Transverse colon (tissue), 4 donors: Measurements from ENCODE around the gene CAND2. TPM values are rescaled to one million over a fixed set of nuclear protein-coding genes. Genes with fewer than 3 reads are reported as not detected.

Experiments
- DNase-seq: peaks from one replicate; pipeline ENCODE4 v3.0.0-alpha.2; 2019
- H3K27ac ChIP-seq, 4 donors: fragments of 200-600 bp; sonication (generic); 2 replicates each; pipeline ENCODE4 v1.5.1; 2016 to 2018; ENCODE audit warnings: inconsistent platforms in 4 of 4
- H3K27me3 ChIP-seq: fragments of 200-600 bp; sonication (generic); 2 replicates; pipeline ENCODE4 v1.5.1; 2017; ENCODE audit warnings: inconsistent platforms
- H3K36me3 ChIP-seq, 4 donors: fragments of 200-600 bp; sonication (generic); 2 replicates each; pipeline ENCODE4 v1.5.1; 2017 to 2019; ENCODE audit warnings: inconsistent platforms in 4 of 4
- H3K4me1 ChIP-seq, 4 donors: fragments of 200-600 bp; sonication (generic); 2 replicates each; pipeline ENCODE4 v1.5.1; 2017 to 2020; ENCODE audit warnings: inconsistent platforms in 4 of 4
- H3K4me3 ChIP-seq, 4 donors: fragments of 200-600 bp; sonication (generic); 1 replicate in 1 of 4; 2 replicates in 3 of 4; pipeline versions ENCODE4 v1.5.1 to v1.6.1; 2017 to 2019; ENCODE audit warnings: inconsistent platforms in 4 of 4
- H3K9me3 ChIP-seq, 2 donors: fragments of 200-600 bp; sonication (generic); 2 replicates each; pipeline ENCODE4 v1.5.1; 2017 to 2019; ENCODE audit warnings: inconsistent platforms in 2 of 2
- EP300 ChIP-seq: sonication (generic); formaldehyde crosslinking; IDR thresholded peaks from one replicate; pipeline ENCODE4 v1.6.1; 2017; ENCODE audit warnings: antibody characterized with exemption, low read depth
- POLR2A ChIP-seq: fragments of 450-650 bp; IDR thresholded peaks from one replicate; pipeline ENCODE4 v1.6.1; 2016; ENCODE audit warnings: antibody characterized with exemption, mild to moderate bottlenecking, moderate library complexity
- POLR2AphosphoS5 ChIP-seq, 3 donors: sonication (generic); formaldehyde crosslinking; IDR thresholded peaks; one replicate each; pipeline ENCODE4 v1.6.1; 2016; ENCODE audit warnings: antibody characterized with exemption in 3 of 3
- WGBS, 2 donors: methylation state at CpG; one replicate each; pipeline ENCODE4 v1.1.5; 2018; ENCODE audit warnings: low coverage in 1 of 2; 5-methylcytosine and 5-hydroxymethylcytosine counted together
- in situ Hi-C, 4 donors: fragments of 200-750 bp; cut with MboI; loops; one replicate each; pipeline versions ENCODE4 v1.15.0 to v1.15.1; 2017; ENCODE audit warnings: low sequenced_read_pairs in 3 of 4, low pct_ligation_motif_present in 1 of 4, low pct_unique_long_range_greater_than_20kb in 1 of 4
- intact Hi-C: fragments of 100-400 bp; cut with DNase I; formaldehyde crosslinking; loops from one replicate; pipeline ENCODE4 v1.15.1; 2023; ENCODE audit warnings: low total_unique reads
- total RNA-seq, 4 donors: library from RNA; depleted of rRNA; stranded (reverse); fragments of >200 nt; gene quantifications; one replicate each; pipeline ENCODE4 v1.1.0, GENCODE V29; 2016
- TF ChIP-seq, protein P1 (sequence below), 5 experiments: fragments of 200-600 bp in 3 of 5; fragments of 450-650 bp in 2 of 5; sonication (generic) in 3 of 5; IDR thresholded peaks; 1 replicate in 2 of 5; 2 replicates in 3 of 5; pipeline ENCODE4 v1.5.1; 2016 to 2017; ENCODE audit warnings: antibody characterized with exemption in 5 of 5, inconsistent platforms in 3 of 5, mild to moderate bottlenecking in 2 of 5, moderate library complexity in 1 of 5

Gene CAND2
- total RNA-seq, 4 donors from 2014 or later: 2.7 to 18.3 (median 9.7) TPM

- Histone ChIP-seq H3K4me3 (no peak overlapping the region), H3K9me3 (no peaks in the 10 kb centered on the region), H3K36me3 (no peaks in the 10 kb centered on the region), H3K4me1 (peaks cover 0 to 12% (median 9%) of the 10 kb centered on the region in 4 donors), H3K27ac (no peak overlapping the region), H3K27me3 (peaks cover 13% of the 10 kb centered on the region)
- DNase-seq: no peak
- no peak for TF ChIP-seq EP300
- TF ChIP-seq POLR2AphosphoS5 (IDR thresholded peaks at IDR 0.05): no peak
- TF ChIP-seq, protein P1, sequence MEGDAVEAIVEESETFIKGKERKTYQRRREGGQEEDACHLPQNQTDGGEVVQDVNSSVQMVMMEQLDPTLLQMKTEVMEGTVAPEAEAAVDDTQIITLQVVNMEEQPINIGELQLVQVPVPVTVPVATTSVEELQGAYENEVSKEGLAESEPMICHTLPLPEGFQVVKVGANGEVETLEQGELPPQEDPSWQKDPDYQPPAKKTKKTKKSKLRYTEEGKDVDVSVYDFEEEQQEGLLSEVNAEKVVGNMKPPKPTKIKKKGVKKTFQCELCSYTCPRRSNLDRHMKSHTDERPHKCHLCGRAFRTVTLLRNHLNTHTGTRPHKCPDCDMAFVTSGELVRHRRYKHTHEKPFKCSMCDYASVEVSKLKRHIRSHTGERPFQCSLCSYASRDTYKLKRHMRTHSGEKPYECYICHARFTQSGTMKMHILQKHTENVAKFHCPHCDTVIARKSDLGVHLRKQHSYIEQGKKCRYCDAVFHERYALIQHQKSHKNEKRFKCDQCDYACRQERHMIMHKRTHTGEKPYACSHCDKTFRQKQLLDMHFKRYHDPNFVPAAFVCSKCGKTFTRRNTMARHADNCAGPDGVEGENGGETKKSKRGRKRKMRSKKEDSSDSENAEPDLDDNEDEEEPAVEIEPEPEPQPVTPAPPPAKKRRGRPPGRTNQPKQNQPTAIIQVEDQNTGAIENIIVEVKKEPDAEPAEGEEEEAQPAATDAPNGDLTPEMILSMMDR (IDR thresholded peaks at IDR 0.05): no peak
- no peak for TF ChIP-seq POLR2A
- WGBS, 2 donors: 80 to 91% methylated on average over 4 to 5 of the region's 5 CpGs
- intact Hi-C loops: no loop called here
- in situ Hi-C loops: no loop called here
Observed at GRCh38 chr3:12793701-12794100, 2.8 kb upstream of the CAND2 start.

GRCh38 chr3:12797124-12797891, 828 bp downstream of the CAND2 start:
- intact Hi-C loops: no loop called here
- peak overlapping the region; percentile 44 to 61 (median 48) for H3K4me3 ChIP-seq
- H3K4me1 ChIP-seq: peaks cover 0 to 12% (median 9%) of the 10 kb centered on the region in 4 donors
- TF ChIP-seq, protein P1 (IDR thresholded peaks at IDR 0.05): no peak
- TF ChIP-seq EP300: no peak
- no peak for TF ChIP-seq POLR2A
- TF ChIP-seq POLR2AphosphoS5 (IDR thresholded peaks at IDR 0.05): no peak
- peaks cover 13% of the 10 kb centered on the region for H3K27me3 ChIP-seq
- DNase-seq: no peak
- H3K9me3 ChIP-seq: no peaks in the 10 kb centered on the region
- H3K36me3 ChIP-seq: no peaks in the 10 kb centered on the region
- in situ Hi-C loops: no loop called here
- WGBS, 2 donors: 54 to 100% methylated on average over 1 to 17 of the region's 17 CpGs
- H3K27ac ChIP-seq: peak overlapping the region; percentile 76 to 91 (median 82)

DNA sequence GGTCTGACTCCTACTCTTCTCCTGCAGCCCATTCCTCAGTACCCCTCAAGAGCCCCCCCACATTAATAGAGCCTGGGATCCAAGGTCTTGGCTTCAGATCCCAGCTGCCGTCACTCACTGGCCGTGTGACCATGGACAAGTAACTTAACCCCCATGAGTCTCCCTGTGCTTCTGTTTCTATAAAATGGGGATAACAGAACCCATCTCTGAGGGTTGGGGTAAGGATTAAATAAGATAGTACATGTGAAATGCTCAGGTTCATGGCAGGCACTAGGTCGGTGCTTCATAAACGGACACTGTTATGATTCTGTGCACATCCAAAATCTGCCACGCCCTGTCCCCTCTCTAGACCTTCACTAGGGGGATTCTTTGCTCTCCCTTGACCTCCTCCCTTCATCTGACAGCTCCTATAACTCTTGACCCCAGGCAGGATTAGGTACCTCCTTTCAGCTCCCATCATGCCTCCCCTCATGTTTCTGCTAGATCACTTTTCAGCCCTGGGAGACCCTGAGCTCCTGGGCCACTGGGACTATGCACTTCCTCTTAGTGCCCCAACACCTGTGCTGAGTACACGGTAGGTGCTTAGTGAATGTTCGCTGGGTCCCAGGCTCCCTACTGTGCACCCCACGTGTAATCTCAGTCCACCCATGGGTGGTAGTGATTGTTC, 1.5 kb downstream of the CAND2 start:
- TF ChIP-seq POLR2A (no peak), EP300 (no peak), POLR2AphosphoS5 (IDR thresholded peaks at IDR 0.05) (no peak)
- TF ChIP-seq, protein P1 (IDR thresholded peaks at IDR 0.05): no peak
- H3K4me3 ChIP-seq: no peak overlapping the region
- intact Hi-C loops (no loop called here), in situ Hi-C loops (no loop called here)
- H3K27me3 ChIP-seq: peaks cover 13% of the 10 kb centered on the region
- no peak for DNase-seq
- 47 to 66% methylated on average over 3 to 8 of the region's 8 CpGs for WGBS, 2 donors
- no peaks in the 10 kb centered on the region for H3K9me3 ChIP-seq
- peaks cover 0 to 12% (median 9%) of the 10 kb centered on the region in 4 donors for H3K4me1 ChIP-seq
- H3K27ac ChIP-seq: peak overlapping the region in 3 of 4 donors; percentile 19 to 91 (median 86)
- H3K36me3 ChIP-seq: no peaks in the 10 kb centered on the region

DNA sequence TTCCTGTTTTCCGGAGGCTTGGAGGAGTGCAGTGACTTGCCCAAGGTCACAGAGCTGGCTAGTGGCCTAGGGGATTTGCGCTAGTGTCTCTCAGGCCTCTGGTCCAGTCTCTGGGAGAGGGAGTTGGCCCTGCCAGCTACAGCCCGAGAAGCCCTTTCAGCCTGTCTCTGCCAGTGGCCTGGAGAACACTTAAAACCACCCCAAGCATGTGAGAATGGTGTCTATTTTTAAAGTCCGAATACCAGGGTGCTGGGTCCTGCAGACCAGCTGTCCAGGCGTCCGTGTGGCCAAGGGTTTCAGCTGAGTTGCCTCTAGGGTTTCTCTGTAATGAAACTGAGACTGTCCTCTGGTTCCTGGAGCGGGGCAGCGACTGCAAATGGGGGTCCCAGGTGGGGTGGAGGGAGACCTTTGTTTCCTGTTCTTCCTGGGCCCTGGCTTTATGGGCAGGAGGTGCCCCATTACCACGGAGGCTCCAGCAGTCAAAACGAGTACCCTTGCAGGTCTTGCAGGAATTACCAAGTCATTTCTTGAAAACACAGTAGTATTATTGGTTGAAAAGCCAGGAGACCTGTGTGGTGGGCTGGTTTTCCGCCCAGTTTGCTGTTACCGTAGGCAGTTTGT, 2.2 kb downstream of the CAND2 start:
- no peak for TF ChIP-seq POLR2A
- no peak for TF ChIP-seq EP300
- TF ChIP-seq POLR2AphosphoS5 (IDR thresholded peaks at IDR 0.05): no peak
- TF ChIP-seq, protein P1 (IDR thresholded peaks at IDR 0.05): no peak
- 74% methylated on average over 12 of the region's 12 CpGs; no CpG with 5 or more reads in 1 of the 2 donors for WGBS, 2 donors
- H3K27me3 ChIP-seq: peaks cover 13% of the 10 kb centered on the region
- intact Hi-C loops: no loop called here
- H3K27ac ChIP-seq: peak overlapping the region in 3 of 4 donors; percentile 19 to 91 (median 24)
- no peaks in the 10 kb centered on the region for H3K9me3 ChIP-seq
- in situ Hi-C loops: no loop called here
- H3K4me3 ChIP-seq: no peak overlapping the region
- no peaks in the 10 kb centered on the region for H3K36me3 ChIP-seq
- DNase-seq: no peak
- peaks cover 0 to 12% (median 9%) of the 10 kb centered on the region in 4 donors for H3K4me1 ChIP-seq
